H1 (cell line): ENCODE data around the gene RAB43.

ENCODE experiments used
- BCL11A ChIP-seq, 2 experiments: IDR thresholded peaks; one replicate each; pipeline ENCODE4 v1.6.1; 2011; ENCODE audit warnings: low read depth in 2 of 2, low read length in 2 of 2, mild to moderate bottlenecking in 2 of 2
- RAD21 ChIP-seq, 2 experiments: IDR thresholded peaks in 1 of 2; conservative IDR thresholded peaks in 1 of 2; 2 replicates each; pipeline ENCODE4 v1.6.1; 2011; ENCODE audit warnings: low read depth in 2 of 2, low read length in 2 of 2, improper control_type of control experiment in 1 of 2, inconsistent platforms in 1 of 2, mild to moderate bottlenecking in 1 of 2, moderate library complexity in 1 of 2
- RNF2 ChIP-seq: fragments of 200-900, 300-1000 bp; sonication (generic); IDR thresholded peaks from 2 replicates; pipeline ENCODE4 v1.7.1; 2016; ENCODE audit warnings: borderline replicate concordance, low read depth, mild to moderate bottlenecking, antibody characterized with exemption, low read length; ENCODE audit not compliant: poor library complexity, severe bottlenecking; ENCODE audit errors: missing control alignments
- SAP30 ChIP-seq: fragments of 300-600 bp; sonication (generic); IDR thresholded peaks from 2 replicates; pipeline ENCODE4 v1.7.1; 2012; ENCODE audit warnings: low read length, moderate library complexity, mild to moderate bottlenecking, inconsistent platforms; ENCODE audit not compliant: insufficient read depth, insufficient replicate concordance
- TF ChIP-seq, protein P1 (sequence below), 3 experiments: IDR thresholded peaks; 1 replicate in 2 of 3; 2 replicates in 1 of 3; pipeline versions ENCODE4 v1.5.1 to v1.6.1; 2011; ENCODE audit warnings: low read length in 3 of 3, mild to moderate bottlenecking in 3 of 3, inconsistent platforms in 2 of 3, low read depth in 1 of 3, moderate library complexity in 1 of 3; ENCODE audit not compliant: insufficient read depth in 1 of 3; ENCODE audit errors: control extremely low read depth in 1 of 3
- TF ChIP-seq, protein P2 (sequence below): IDR thresholded peaks from 2 replicates; pipeline ENCODE4 v1.6.1; 2012; ENCODE audit warnings: inconsistent platforms

DNA sequence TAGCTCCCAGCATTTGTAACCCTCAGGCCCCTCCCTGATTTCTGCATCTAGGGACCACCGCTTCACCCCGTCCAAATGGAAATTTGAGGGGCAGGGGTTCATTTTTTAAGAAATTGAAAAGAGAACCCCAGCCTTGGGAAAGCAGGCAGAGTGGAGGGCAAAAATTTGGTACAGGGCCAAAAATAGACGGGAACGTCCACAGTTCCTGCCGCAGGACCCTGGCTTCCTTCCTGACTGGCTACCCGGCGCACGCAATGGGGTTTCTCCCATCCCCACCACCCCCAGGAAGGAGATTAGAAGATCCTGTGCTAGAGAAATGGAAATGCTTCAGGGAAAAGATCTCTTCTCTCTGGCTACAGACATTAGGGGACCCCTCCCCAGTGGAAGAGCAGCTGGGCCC lies 40.1 kb downstream of the RAB43 start:
- TF ChIP-seq BCL11A (IDR thresholded peaks at IDR 0.05; ENCODE audit: low read depth in 2 of 2, low read length in 2 of 2): no peak
- no peak for TF ChIP-seq RNF2
- TF ChIP-seq, protein P1, sequence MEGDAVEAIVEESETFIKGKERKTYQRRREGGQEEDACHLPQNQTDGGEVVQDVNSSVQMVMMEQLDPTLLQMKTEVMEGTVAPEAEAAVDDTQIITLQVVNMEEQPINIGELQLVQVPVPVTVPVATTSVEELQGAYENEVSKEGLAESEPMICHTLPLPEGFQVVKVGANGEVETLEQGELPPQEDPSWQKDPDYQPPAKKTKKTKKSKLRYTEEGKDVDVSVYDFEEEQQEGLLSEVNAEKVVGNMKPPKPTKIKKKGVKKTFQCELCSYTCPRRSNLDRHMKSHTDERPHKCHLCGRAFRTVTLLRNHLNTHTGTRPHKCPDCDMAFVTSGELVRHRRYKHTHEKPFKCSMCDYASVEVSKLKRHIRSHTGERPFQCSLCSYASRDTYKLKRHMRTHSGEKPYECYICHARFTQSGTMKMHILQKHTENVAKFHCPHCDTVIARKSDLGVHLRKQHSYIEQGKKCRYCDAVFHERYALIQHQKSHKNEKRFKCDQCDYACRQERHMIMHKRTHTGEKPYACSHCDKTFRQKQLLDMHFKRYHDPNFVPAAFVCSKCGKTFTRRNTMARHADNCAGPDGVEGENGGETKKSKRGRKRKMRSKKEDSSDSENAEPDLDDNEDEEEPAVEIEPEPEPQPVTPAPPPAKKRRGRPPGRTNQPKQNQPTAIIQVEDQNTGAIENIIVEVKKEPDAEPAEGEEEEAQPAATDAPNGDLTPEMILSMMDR (IDR thresholded peaks at IDR 0.05; ENCODE audit: control extremely low read depth in 1 of 3, insufficient read depth in 1 of 3, low read depth in 1 of 3, low read length in 3 of 3): no peak
- no peak for TF ChIP-seq RAD21 (IDR thresholded peaks at IDR 0.05 in 1 of 2, conservative IDR thresholded peaks at IDR 0.05 in 1 of 2; ENCODE audit: low read depth in 2 of 2, low read length in 2 of 2)
- TF ChIP-seq, protein P2, sequence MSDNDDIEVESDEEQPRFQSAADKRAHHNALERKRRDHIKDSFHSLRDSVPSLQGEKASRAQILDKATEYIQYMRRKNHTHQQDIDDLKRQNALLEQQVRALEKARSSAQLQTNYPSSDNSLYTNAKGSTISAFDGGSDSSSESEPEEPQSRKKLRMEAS: no peak
- no peak for TF ChIP-seq SAP30
